Measurements from ENCODE around the gene CYP2B6.
"Not testable (repeated sequence)": the region's sequence is repeated elsewhere in the genome, so short reads cannot be mapped to it uniquely, and the experiment has no call there.

GRCh38 chr19:41052162-41052561, 61.1 kb downstream of the CYP2B6 start:
- not testable (repeated sequence) for TF ChIP-seq POLR2A, CTCF (IDR thresholded peaks at IDR 0.05)

All from prostate gland (tissue), 2 donors.